Measurements from ENCODE around the gene ANKS6.

Gene ANKS6

DNA sequence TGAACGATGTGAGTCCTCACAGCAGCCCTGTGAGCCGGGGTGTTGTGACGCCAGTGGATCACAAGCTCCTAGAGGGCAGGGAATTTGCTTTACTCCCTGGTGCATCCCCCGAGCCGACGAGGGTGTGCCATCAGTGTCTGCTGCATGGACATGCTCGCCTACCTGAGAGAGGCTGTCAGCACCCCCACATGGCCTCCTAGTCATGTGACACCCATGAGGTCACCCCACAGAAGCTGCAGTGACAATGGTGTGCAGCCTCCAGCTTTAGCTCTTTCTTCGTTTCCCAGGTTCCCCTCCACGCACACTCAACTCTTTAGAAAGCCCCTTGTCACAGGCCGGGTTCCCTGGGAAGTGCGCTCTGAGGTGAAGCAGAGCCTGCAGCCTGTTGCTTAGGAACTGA is 67.9 kb downstream of the ANKS6 start:
- DNase-seq: no peak

- DNase-seq: no peak
These were observed 68.9 kb downstream of the ANKS6 start for GRCh38 chr9:98727428-98727827.

- DNase-seq: no peak
These were observed 69.6 kb downstream of the ANKS6 start for GRCh38 chr9:98726735-98727134.

DNA sequence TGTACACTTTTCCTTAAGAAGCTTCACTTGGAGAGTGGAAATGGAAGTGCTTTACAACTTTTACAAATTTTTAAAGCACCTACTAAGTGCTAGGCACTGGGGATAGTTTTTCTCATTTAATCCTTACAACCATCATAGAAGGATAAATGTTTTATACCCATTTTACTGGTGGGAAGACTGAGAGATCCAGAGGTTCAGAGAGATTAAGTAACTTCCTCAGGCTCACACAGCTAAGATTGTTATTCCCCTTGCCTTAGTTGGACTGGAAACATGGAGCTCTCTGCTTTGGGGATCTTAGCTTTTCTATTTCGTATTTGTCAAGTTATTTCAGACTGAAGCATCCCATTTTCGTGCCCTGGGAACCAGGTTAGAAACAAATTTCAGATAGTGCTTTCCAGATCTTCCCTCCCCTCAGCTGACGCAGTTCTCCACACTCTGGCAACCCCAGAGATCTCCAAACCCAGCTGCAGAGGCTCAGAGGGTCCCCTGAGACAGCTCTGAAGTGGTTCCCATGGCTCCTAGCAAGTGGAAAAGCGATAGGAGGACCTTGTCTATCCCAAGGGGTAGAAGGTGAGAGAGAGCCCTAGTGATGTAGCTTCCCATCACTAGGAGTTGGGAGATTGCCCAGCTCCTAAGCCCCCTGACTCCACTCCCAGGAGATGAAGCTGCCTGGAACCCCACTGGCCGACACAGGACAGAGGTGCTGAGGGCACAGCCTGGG is 71.4 kb downstream of the ANKS6 start:
- no peak for DNase-seq

GRCh38 chr9:98721643-98722042 is 74.7 kb downstream of the ANKS6 start:
- DNase-seq: no peak

- DNase-seq: no peak
These were observed 76.0 kb downstream of the ANKS6 start for GRCh38 chr9:98720402-98720801.

DNA sequence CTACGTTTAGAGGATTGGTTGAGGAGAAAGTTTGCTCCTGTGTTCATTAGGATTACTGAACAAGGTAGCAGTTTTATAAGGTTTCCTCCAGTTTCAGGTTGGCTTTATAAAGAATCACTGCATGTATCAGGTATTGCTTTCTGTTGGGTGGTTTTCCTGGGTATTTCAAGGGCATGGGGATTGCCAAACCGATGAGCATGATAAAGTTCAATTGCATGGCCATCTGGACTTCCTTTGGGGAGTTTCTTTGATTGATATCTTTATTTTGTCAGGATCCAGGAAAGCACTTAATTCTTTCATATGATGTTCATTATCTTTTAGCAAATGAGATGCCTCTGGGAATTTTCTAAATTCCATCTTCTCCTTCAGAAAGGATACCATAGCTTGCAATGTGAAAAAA is 77.3 kb downstream of the ANKS6 start:
- no peak for DNase-seq

DNA sequence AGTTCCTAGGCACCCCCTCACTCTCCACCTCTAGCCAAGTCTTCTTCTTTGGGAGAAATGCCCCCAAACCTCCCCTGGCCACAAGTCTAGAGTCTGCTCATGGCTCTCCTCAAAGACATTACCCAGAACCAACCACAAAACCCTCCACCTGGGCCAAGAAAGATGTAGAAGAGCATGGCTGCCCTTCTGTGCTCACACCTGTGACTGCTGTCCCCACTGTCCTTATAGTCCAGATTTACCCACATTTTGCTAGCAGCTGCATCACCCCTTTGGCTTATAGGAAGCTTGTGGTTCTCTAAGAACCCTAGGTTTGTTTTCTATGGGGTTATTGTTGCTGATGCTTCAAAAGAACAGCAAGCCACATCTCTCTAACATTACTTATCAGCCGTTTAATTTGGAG is 81.5 kb downstream of the ANKS6 start:
- DNase-seq: no peak

DNA sequence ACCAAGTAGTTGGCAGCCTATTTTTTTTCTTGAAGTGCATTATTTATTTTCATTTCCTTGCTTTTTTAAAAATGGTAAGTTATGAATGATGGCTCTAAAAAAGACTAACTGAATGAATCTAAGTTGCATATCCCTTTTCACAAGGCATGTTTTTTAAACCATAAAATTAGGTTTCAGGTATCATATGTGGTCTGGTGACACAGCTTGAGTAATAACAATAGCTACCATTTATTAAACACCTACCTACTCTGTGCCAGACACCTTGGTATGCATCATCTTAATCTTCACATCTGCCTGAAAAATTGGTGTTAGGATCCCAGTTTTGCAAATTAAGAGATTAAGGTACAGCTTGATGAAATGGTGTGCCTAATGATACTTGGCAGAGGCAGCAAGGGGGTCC is 83.4 kb downstream of the ANKS6 start:
- no peak for DNase-seq

GRCh38 chr9:98709968-98710965 is 86.1 kb downstream of the ANKS6 start:
- DNase-seq: no peak

DNA sequence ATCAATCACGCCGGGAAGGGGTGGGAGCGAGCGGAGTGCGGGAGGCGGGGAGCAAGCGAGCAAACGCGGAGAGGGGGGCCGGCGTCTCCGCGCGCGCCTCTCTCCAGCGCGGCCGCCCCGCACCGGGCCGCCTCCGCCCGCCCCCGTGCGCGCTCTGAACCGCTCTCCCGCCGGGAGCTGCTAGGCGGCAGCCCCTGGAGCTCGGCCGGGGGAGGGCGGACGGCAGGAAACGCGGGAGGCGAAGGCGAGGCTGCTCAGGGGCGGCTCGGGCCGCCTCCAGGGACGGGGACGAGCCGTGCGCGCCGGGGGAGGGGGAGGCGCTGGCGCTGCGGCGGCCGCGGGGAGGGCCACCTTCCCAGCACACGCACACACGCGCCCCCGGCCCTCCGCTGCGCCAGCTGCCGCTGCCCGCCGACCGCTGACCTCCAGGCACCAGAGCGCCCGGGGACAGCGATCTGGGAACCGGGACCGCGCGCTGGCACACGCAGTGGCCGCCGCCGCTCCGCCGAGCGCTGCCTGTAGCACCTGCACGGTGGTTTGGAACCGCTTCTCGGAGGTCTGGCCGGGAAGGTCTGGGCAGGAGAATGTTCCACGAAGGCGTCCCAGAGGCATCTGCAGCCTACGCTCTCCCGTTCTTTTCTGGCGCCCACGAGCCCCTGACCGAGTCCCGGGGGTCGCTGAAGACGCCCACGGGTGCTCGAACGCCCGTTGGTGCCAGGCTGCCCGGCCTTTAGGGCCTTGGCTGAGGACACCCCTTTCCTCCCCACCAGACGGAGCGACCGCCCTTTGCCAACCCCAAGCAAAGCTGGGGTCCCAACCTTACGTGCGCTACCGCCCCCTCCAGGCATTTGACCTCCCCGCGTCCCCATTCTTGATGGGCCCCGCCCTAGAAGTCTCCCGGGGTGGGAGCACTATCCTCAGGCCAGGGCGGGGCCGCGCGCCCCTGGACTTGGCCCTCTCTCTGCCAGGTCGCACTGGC is 87.1 kb downstream of the ANKS6 start, which contains the start of gene GABBR2:
TSS of gene GABBR2 (minus strand) at position 3 of the 979 bp plus-strand sequence. CDS start 198 bp downstream, outside the sequence.
- peak in 1 of 2 experiments; percentile 48 for DNase-seq

GRCh38 chr9:98708103-98708932 is 88.0 kb downstream of the ANKS6 start:
- DNase-seq: peak in 1 of 2 experiments; percentile 33

- DNase-seq: peak; percentile 67 to 86
These were observed 88.9 kb downstream of the ANKS6 start for GRCh38 chr9:98707166-98708102.

DNA sequence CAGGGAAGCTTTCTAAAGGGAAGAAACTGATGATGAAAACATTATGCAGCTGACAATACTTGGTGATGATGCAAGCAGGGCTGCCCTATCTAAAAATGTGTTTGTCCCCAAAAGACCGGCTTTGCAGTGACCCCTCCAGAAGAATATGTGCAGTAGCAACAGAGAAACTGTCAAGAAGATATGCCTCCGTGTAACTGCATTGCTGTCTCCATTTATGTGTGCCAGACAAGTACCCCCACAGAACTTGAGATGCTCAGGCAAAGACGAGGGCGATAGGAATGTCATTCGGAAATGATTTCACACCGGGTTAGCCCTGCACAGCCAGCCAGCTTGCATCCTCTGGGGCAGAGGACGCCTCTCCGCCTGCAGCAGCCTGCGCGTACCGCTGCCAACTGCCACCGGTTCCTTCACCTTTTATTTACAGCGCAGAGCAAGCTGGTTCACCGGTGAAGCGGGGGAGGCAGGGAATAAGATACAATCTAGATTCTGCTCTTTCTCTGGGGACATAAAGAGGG is 89.6 kb downstream of the ANKS6 start:
- peak in 1 of 2 experiments; percentile 53 for DNase-seq

- DNase-seq: no peak
These were observed 93.4 kb downstream of the ANKS6 start for GRCh38 chr9:98702835-98703380.

DNA sequence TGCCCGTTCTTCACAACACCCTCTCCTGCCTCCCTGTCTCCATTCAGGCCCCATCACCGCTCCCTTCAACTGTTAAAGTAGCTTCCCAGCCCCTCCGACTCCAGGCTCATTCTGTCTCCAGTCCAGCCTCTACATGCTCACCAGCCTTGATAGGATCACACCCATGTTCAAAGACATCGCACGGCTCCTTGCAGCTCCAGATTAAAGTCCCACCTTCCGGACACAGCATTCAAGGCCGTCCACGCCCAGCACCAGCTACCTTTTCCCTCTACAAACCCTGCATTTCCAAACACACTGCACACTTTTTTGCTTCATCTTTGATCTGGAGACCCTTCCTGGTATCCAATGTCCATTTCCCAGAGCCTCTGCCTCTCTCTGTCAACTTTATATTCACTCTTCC is 94.0 kb downstream of the ANKS6 start:
- no peak for DNase-seq

DNA sequence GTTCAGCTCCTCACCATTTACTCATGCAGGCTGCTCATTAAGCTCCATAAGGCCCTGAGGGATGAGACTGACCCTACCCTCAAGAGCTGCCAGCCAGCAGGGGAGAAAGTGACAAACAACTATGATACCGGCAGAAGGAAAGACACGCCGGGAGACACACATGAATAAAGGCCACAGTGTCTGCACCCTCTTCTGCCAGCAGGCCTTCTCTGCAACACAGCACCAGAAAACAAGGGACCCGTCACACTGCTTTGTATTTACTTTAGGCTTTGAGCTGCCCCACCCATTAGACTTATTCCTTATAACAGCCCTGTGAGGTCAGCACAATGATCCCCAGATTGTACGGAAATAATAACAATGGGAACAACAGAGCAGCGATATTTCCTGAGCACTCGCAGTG is 94.8 kb downstream of the ANKS6 start:
- no peak for DNase-seq

DNA sequence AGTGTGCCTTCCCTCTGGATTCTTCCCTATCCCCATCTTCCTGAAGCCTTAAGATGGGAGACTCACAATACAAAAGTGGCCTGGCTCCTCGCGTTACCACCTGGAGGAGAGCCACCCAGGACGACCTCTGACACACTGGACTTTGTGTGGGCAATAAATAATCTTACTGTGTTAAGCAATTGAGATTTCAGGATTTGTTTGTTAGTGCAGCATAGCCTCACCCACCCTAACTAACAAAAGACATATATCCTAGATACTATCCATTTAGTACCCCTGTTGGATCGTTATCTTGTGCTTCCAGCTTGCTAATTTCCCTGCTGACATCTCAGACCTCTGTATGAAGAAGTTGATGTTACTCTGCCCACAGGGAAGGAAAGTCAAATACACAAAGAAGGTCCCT is 95.6 kb downstream of the ANKS6 start:
- no peak for DNase-seq

- DNase-seq: no peak
These were observed 97.5 kb downstream of the ANKS6 start for GRCh38 chr9:98698856-98699255.

GRCh38 chr9:98694943-98695342 is 101.4 kb downstream of the ANKS6 start:
- DNase-seq: no peak
